PC-3 (cell line): ENCODE results near the gene RIN2. TPM values are rescaled to one million over a fixed set of nuclear protein-coding genes. Genes with fewer than 3 reads are reported as not detected.

Experiments
- ATAC-seq: fragments of 200-7000 bp; cut with Tn5 transposase; 2 replicates; pipeline ENCODE4 v1.9.1; 2020; ENCODE audit warnings: mild to moderate bottlenecking, moderate library complexity
- BruUV-seq: library from RNA; stranded (reverse); fragments of 400-500 nt; replicated peaks from 2 replicates; lab custom pipeline; 2021; lab: Mats Ljungman, UMichigan
- CTCF ChIA-PET: fragments of 300-600 bp; sonication (Branson Sonifier 250); formaldehyde crosslinking; loops from one replicate; lab custom pipeline; 2022; ENCODE audit warnings: antibody characterized with exemption; lab: Charles Lee
- POLR2A ChIA-PET: fragments of 300-600 bp; sonication (Branson Sonifier 250); formaldehyde crosslinking; loops from one replicate; lab custom pipeline; 2022; ENCODE audit warnings: antibody characterized with exemption; ENCODE audit not compliant: unreplicated experiment; lab: Charles Lee
- DNase-seq: peaks from one replicate; pipeline ENCODE4 v3.0.0-alpha.2; 2015
- H2AFZ ChIP-seq: fragments of 300-600 bp; sonication (generic); 2 replicates; pipeline ENCODE4 v1.6.0; 2016; ENCODE audit warnings: antibody characterized with exemption, low read length
- H3F3A ChIP-seq: fragments of 300-600 bp; sonication (generic); one replicate; pipeline ENCODE4 v1.6.0; 2017; ENCODE audit warnings: antibody characterized with exemption, low read length, control low read depth, mild to moderate bottlenecking; ENCODE audit not compliant: unreplicated experiment
- H3K27ac ChIP-seq: fragments of 300-600 bp; sonication (generic); 2 replicates; pipeline ENCODE4 v1.5.1; 2016; ENCODE audit warnings: mild to moderate bottlenecking, low read length
- H3K27me3 ChIP-seq: fragments of 300-600 bp; sonication (generic); 2 replicates; pipeline ENCODE4 v1.6.1; 2016; ENCODE audit warnings: low read length, mixed read lengths
- H3K36me3 ChIP-seq: fragments of 300-600 bp; sonication (generic); 2 replicates; pipeline ENCODE4 v1.6.1; 2016; ENCODE audit warnings: low read depth, mixed run types, low read length, mixed read lengths
- H3K4me1 ChIP-seq: fragments of 300-600 bp; sonication (generic); 2 replicates; pipeline ENCODE4 v1.5.1; 2016; ENCODE audit warnings: low read length; ENCODE audit not compliant: insufficient read depth
- H3K4me2 ChIP-seq: fragments of 300-600 bp; sonication (generic); 2 replicates; pipeline ENCODE4 v1.6.0; 2016; ENCODE audit warnings: low read length
- H3K4me3 ChIP-seq: fragments of 300-600 bp; sonication (generic); 2 replicates; pipeline ENCODE4 v1.5.1; 2016; ENCODE audit warnings: mild to moderate bottlenecking, low read length, mixed read lengths
- H3K79me2 ChIP-seq: fragments of 300-600 bp; sonication (generic); 2 replicates; pipeline ENCODE4 v1.6.1; 2017; ENCODE audit warnings: low read length, mixed read lengths
- H3K9ac ChIP-seq: fragments of 300-600 bp; sonication (generic); 2 replicates; pipeline ENCODE4 v1.6.0; 2016; ENCODE audit warnings: mild to moderate bottlenecking, low read length
- H3K9me2 ChIP-seq: fragments of 300-600 bp; sonication (generic); replicated peaks from 2 replicates; pipeline ENCODE4 v1.6.1; 2016; ENCODE audit warnings: mixed run types, low read length, mixed read lengths
- H3K9me3 ChIP-seq: fragments of 300-600 bp; sonication (generic); 2 replicates; pipeline ENCODE4 v1.6.1; 2016; ENCODE audit warnings: low read length, mixed read lengths
- H4K20me1 ChIP-seq: fragments of 300-600 bp; sonication (generic); 2 replicates; pipeline ENCODE4 v1.6.1; 2016; ENCODE audit warnings: low read length, mixed read lengths
- EZH2 ChIP-seq: fragments of 300-600 bp; sonication (generic); IDR thresholded peaks from one replicate; pipeline ENCODE4 v1.6.1; 2017; ENCODE audit warnings: antibody characterized with exemption, mild to moderate bottlenecking, low read length; ENCODE audit not compliant: unreplicated experiment
- EZH2phosphoT487 ChIP-seq: fragments of 300-600 bp; sonication (generic); IDR thresholded peaks from 2 replicates; pipeline ENCODE4 v1.6.1; 2018; ENCODE audit warnings: mild to moderate bottlenecking, antibody characterized with exemption, low read length, borderline replicate concordance
- intact Hi-C: fragments of 100-400 bp; cut with micrococcal nuclease; formaldehyde crosslinking; loops from 2 replicates; pipeline ENCODE4 v1.9.0; 2023
- total RNA-seq: library from RNA; depleted of rRNA; stranded (reverse); fragments of >200 nt; gene quantifications from 2 replicates; pipeline ENCODE4 v1.2.3, GENCODE V29; 2014
- TF ChIP-seq, protein P1 (sequence below): fragments of 300-600 bp; sonication (generic); conservative IDR thresholded peaks from 2 replicates; pipeline ENCODE4 v1.5.1; 2017; ENCODE audit warnings: antibody characterized with exemption, low read depth, mild to moderate bottlenecking, low read length

Gene RIN2
- total RNA-seq, 1 experiment from 2014 or later = 69.8 TPM

DNA sequence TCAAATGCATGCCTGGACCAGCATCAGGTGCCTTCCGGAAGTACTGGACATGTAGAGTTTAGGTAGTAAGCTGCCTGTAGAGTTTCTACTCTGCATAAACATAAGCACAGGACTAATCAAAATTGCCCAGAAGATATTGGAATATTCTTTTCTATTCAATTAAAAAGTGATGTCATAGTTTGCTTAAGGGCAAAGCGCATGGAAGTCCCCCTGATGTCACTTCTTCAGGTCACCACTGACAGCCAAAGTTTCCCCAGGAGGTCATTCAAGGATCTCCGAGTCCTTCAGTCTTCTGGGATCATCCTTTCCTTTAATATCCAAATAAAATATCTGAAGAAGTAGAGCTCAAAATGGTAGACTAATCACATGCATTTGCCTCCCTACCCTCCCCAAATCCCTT, 17.5 kb upstream of the RIN2 start:
- H2AFZ ChIP-seq = no peak overlapping the region
- DNase-seq (no peak), ATAC-seq (no peak)
- CTCF ChIA-PET = no interaction called here
- H3K9me2 ChIP-seq = no peaks in the 10 kb centered on the region
- H3K36me3 ChIP-seq = no peaks in the 10 kb centered on the region
- POLR2A ChIA-PET = no interaction called here
- H3K79me2 ChIP-seq = no peaks in the 10 kb centered on the region
- no peaks in the 10 kb centered on the region for H3K9me3 ChIP-seq
- no peak overlapping the region for H3K9ac ChIP-seq
- H3K4me1 ChIP-seq = peaks cover 40% of the 10 kb centered on the region
- no peak overlapping the region for H3K4me3 ChIP-seq
- no peaks in the 10 kb centered on the region for H3K27me3 ChIP-seq
- H3F3A ChIP-seq = no peaks in the 10 kb centered on the region
- no peaks in the 10 kb centered on the region for H4K20me1 ChIP-seq
- no peak overlapping the region for H3K27ac ChIP-seq
- intact Hi-C loops = no loop called here
- TF ChIP-seq, protein P1, sequence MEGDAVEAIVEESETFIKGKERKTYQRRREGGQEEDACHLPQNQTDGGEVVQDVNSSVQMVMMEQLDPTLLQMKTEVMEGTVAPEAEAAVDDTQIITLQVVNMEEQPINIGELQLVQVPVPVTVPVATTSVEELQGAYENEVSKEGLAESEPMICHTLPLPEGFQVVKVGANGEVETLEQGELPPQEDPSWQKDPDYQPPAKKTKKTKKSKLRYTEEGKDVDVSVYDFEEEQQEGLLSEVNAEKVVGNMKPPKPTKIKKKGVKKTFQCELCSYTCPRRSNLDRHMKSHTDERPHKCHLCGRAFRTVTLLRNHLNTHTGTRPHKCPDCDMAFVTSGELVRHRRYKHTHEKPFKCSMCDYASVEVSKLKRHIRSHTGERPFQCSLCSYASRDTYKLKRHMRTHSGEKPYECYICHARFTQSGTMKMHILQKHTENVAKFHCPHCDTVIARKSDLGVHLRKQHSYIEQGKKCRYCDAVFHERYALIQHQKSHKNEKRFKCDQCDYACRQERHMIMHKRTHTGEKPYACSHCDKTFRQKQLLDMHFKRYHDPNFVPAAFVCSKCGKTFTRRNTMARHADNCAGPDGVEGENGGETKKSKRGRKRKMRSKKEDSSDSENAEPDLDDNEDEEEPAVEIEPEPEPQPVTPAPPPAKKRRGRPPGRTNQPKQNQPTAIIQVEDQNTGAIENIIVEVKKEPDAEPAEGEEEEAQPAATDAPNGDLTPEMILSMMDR = no peak
- no peak for TF ChIP-seq EZH2phosphoT487
- no peak for TF ChIP-seq EZH2
- no TSS peak for BruUV-seq
- H3K4me2 ChIP-seq = no peak overlapping the region

DNA sequence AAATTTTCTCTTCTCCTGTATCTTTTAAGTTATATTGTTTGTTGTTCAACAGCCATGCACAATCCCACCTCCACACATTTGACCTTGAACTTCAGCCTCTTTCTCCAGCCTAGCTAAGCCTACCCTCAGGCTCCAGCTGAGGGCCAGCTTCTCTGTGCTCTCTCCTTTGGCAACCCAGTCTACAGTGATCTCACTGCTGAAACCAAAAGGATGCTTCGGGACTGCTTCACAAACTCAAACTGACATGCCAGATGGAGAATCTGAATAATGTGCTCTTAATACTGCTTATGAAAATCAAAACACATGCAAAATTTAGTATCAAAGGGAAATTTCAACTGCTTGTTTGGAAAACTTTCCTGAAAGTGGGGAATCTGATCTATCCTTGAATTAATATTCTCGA, 16.1 kb upstream of the RIN2 start:
- Histone ChIP-seq H3K36me3 (no peaks in the 10 kb centered on the region), H3K4me2 (no peak overlapping the region), H4K20me1 (no peaks in the 10 kb centered on the region), H3K9me3 (no peaks in the 10 kb centered on the region), H3K27me3 (no peaks in the 10 kb centered on the region), H3K4me3 (no peak overlapping the region), H3K27ac (no peak overlapping the region), H3K9ac (no peak overlapping the region), H3F3A (no peaks in the 10 kb centered on the region), H2AFZ (no peak overlapping the region), H3K9me2 (no peaks in the 10 kb centered on the region), H3K79me2 (no peaks in the 10 kb centered on the region), H3K4me1 (peaks cover 27% of the 10 kb centered on the region)
- intact Hi-C loops = no loop called here
- DNase-seq = no peak
- ChIA-PET CTCF (no interaction called here), POLR2A (no interaction called here)
- no peak for ATAC-seq
- TF ChIP-seq EZH2 (no peak), EZH2phosphoT487 (no peak)
- TF ChIP-seq, protein P1 = no peak
- BruUV-seq = no TSS peak

DNA sequence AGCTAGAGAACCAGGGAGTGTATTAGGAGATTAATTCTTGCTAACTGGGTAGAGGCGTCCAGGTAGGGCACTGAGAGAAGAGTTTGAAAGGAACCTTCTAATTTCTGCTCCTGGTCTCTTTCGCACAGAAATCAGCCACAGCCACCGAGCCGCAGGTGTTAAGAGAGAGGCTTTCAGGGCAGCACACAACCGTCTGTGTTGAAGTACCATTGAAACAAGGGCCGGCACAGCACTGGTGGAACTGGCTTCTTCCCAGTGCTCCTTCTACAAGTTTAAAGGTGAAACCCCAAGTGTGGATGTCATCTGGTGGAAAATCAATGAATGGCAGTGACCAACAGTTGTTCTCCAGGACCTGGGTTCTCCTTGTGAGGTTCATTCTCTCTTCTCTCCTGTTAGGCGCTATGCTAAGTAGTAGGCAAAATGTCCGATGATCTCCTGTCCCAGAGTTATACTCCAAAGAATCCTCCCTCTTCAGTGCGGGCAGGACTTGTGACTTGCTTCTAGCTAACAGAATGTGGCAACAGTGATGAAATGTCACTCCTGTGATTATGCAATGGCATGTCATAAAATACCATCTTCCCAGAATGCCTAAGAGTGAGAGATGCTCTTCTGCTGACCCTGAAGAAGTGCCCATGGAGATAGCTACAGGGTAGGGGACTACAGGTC, 15.0 kb upstream of the RIN2 start:
- CTCF ChIA-PET = no interaction called here
- POLR2A ChIA-PET = no interaction called here

More for the DNA sequence above, 15.0 kb upstream of the RIN2 start:
- no peaks in the 10 kb centered on the region for H4K20me1 ChIP-seq
- H3K27ac ChIP-seq = no peak overlapping the region
- intact Hi-C loops = no loop called here
- no peak overlapping the region for H3K4me2 ChIP-seq
- ATAC-seq (no peak), DNase-seq (no peak)
- H3K4me3 ChIP-seq = no peak overlapping the region
- peaks cover 15% of the 10 kb centered on the region for H3K4me1 ChIP-seq
- TF ChIP-seq, protein P1 = no peak
- TF ChIP-seq EZH2 (no peak), EZH2phosphoT487 (no peak)
- H3K36me3 ChIP-seq = no peaks in the 10 kb centered on the region
- H3K9me2 ChIP-seq = no peaks in the 10 kb centered on the region
- no peak overlapping the region for H2AFZ ChIP-seq
- H3K9me3 ChIP-seq = no peaks in the 10 kb centered on the region
- no TSS peak for BruUV-seq
- no peaks in the 10 kb centered on the region for H3K27me3 ChIP-seq
- no peaks in the 10 kb centered on the region for H3F3A ChIP-seq
- H3K9ac ChIP-seq = no peak overlapping the region
- no peaks in the 10 kb centered on the region for H3K79me2 ChIP-seq
